Measurements from ENCODE around the gene UBL4A. TPM values are rescaled to one million over a fixed set of nuclear protein-coding genes. Genes with fewer than 3 reads are reported as not detected.

Gene UBL4A
- polyA plus RNA-seq, 2 of the 4 experiments (the other 2 are of a cell fraction), result 26.4 to 37.7 TPM

GRCh38 chrX:154436374-154436982, 49.9 kb downstream of the UBL4A start:
- CTCF ChIA-PET, result no interaction called here
- peaks cover 12% of the 10 kb centered on the region; the same call in 1 of the 3 replicates for H3K4me1 ChIP-seq
- TF ChIP-seq, protein P1, sequence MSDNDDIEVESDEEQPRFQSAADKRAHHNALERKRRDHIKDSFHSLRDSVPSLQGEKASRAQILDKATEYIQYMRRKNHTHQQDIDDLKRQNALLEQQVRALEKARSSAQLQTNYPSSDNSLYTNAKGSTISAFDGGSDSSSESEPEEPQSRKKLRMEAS (IDR thresholded peaks at IDR 0.05), result no peak
- TF ChIP-seq RARB (CRISPR knock-in tag; IDR thresholded peaks at IDR 0.05) (no peak), CHD2 (IDR thresholded peaks at IDR 0.05; ENCODE audit: low read length, partially characterized antibody) (no peak), KDM5A (IDR thresholded peaks at IDR 0.05) (no peak), NR3C1 (IDR thresholded peaks at IDR 0.05) (no peak), NPAS2 (CRISPR knock-in tag; IDR thresholded peaks at IDR 0.05; ENCODE audit: borderline replicate concordance) (no peak), HOXB5 (CRISPR knock-in tag; IDR thresholded peaks at IDR 0.05) (no peak), RAD21 (conservative IDR thresholded peaks at IDR 0.05 in 1 of 2, IDR thresholded peaks at IDR 0.05 in 1 of 2) (no peak), EHF (CRISPR knock-in tag; IDR thresholded peaks at IDR 0.05) (no peak), GATA3 (IDR thresholded peaks at IDR 0.05; ENCODE audit: borderline replicate concordance) (no peak), TP53 (CRISPR knock-in tag; IDR thresholded peaks at IDR 0.05) (no peak)
- no peak for FAIRE-seq
- 51% methylated on average over 23 of the region's 78 CpGs for WGBS (ENCODE audit: missing lambda C conversion rate)
- H3K4me2 ChIP-seq, result peak overlapping the region; percentile 98
- POLR2A ChIA-PET, result interaction anchor here (1.2 kb wide), 1 partner anchor 39 kb away, joined by 3 read pairs; the partner anchor contains the start of gene RPL10
- H3K4me3 ChIP-seq, result peak overlapping the region; percentile 97
- peak overlapping the region; percentile 100 for H3K27ac ChIP-seq
- DNase-seq (ENCODE audit: low read depth in 1 of 2, low spot score in 1 of 2), result peak in 1 of 2 experiments; percentile 35
- ATAC-seq, result peak; percentile 54 to 62
- H3K9me3 ChIP-seq, result no peaks in the 10 kb centered on the region

- no peak for DNase-seq (ENCODE audit: low read depth in 1 of 2, low spot score in 1 of 2)
- H3K4me3 ChIP-seq, result no peak overlapping the region
- H3K4me2 ChIP-seq, result no peak overlapping the region
- TF ChIP-seq HEYL (CRISPR knock-in tag; IDR thresholded peaks at IDR 0.05) (no peak), CHD4 (IDR thresholded peaks at IDR 0.05; ENCODE audit: borderline replicate concordance) (no peak), SMC3 (IDR thresholded peaks at IDR 0.05) (no peak)
- TF ChIP-seq, protein P1 (IDR thresholded peaks at IDR 0.05), result no peak
- TF ChIP-seq, protein P2, sequence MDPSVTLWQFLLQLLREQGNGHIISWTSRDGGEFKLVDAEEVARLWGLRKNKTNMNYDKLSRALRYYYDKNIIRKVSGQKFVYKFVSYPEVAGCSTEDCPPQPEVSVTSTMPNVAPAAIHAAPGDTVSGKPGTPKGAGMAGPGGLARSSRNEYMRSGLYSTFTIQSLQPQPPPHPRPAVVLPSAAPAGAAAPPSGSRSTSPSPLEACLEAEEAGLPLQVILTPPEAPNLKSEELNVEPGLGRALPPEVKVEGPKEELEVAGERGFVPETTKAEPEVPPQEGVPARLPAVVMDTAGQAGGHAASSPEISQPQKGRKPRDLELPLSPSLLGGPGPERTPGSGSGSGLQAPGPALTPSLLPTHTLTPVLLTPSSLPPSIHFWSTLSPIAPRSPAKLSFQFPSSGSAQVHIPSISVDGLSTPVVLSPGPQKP (IDR thresholded peaks at IDR 0.05; ENCODE audit: low read depth, low read length), result no peak
- ChIA-PET POLR2A (interaction anchor here (1.2 kb wide), 1 partner anchor 37 kb away, joined by 3 read pairs; the partner anchor contains the start of gene RPL10), CTCF (interaction anchor here (0.8 to 1.2 kb wide), 3 partner anchors 10 to 23 kb away, joined by 3 read pairs; no protein-coding TSS in a partner anchor)
- no peak overlapping the region for H3K27ac ChIP-seq
- H3K9me3 ChIP-seq, result no peaks in the 10 kb centered on the region
- WGBS (ENCODE audit: missing lambda C conversion rate), result 100% methylated on average over 2 of the region's 19 CpGs
- no peak for FAIRE-seq
- no peak for ATAC-seq
- peaks cover 12% of the 10 kb centered on the region; the same call in 1 of the 3 replicates for H3K4me1 ChIP-seq
Measured at GRCh38 chrX:154435171-154435733, 51.2 kb downstream of the UBL4A start.

- H3K4me3 ChIP-seq, result no peak overlapping the region
- DNase-seq (ENCODE audit: low read depth in 1 of 2, low spot score in 1 of 2) (no peak), ATAC-seq (no peak), FAIRE-seq (no peak)
- no peak for TF ChIP-seq ZC3H11A (IDR thresholded peaks at IDR 0.05)
- peak; percentile 82; the same call in 1 of the 2 replicates for TF ChIP-seq KDM1A (IDR thresholded peaks at IDR 0.05; ENCODE audit: low read depth)
- TF ChIP-seq FOXS1 (CRISPR knock-in tag; IDR thresholded peaks at IDR 0.05), result no peak
- no peak overlapping the region for H3K4me2 ChIP-seq
- peaks cover 13% of the 10 kb centered on the region; the same call in 2 of the 3 replicates for H3K4me1 ChIP-seq
- H3K9me3 ChIP-seq, result no peaks in the 10 kb centered on the region
- CTCF ChIA-PET, result interaction anchor here (0.8 to 1.2 kb wide), 2 partner anchors 18 to 23 kb away, joined by 3 read pairs; no protein-coding TSS in a partner anchor
- POLR2A ChIA-PET, result interaction anchor here (0.6 kb wide), 1 partner anchor 9 kb away, joined by 3 read pairs; no protein-coding TSS in a partner anchor
- WGBS (ENCODE audit: missing lambda C conversion rate), result 89% methylated on average over 6 of the region's 7 CpGs
- H3K27ac ChIP-seq, result no peak overlapping the region
Measured at GRCh38 chrX:154434394-154435168, 51.8 kb downstream of the UBL4A start.

Small RNA genes within 50 kb of the gene (small RNA-seq; reads per million reads assigned to genes)
- 0 to 4.7 (median 0) reads per million in 6 experiments for gene MIR6858
- gene RN7SL697P, result 0 reads per million in 6 experiments

Other genes with a start within 250 kb of the UBL4A start
- gene OPN1MW3, start 229.0 kb downstream of the UBL4A start, polyA plus RNA-seq (2011; rRNA removed), result not detected in 2 replicates
- not detected in 3 replicates for gene OPN1MW3, start 229.0 kb downstream of the UBL4A start, polyA plus RNA-seq (2017; fragmentation: RNase III; extraction: RNeasy Plus Mini Kit Qiagen cat#74134 plus additional on column Dnase treatment)
- gene TEX28, start 191.5 kb downstream of the UBL4A start, polyA plus RNA-seq (2011; rRNA removed), result not detected in 2 replicates
- not detected in 3 replicates for gene TEX28, start 191.5 kb downstream of the UBL4A start, polyA plus RNA-seq (2017; fragmentation: RNase III; extraction: RNeasy Plus Mini Kit Qiagen cat#74134 plus additional on column Dnase treatment)
- gene TKTL1, start 190.8 kb downstream of the UBL4A start, polyA plus RNA-seq (2011; rRNA removed), result 0.14 TPM in 1 of 2 replicates, not detected in the other
- not detected in 3 replicates for gene TKTL1, start 190.8 kb downstream of the UBL4A start, polyA plus RNA-seq (2017; fragmentation: RNase III; extraction: RNeasy Plus Mini Kit Qiagen cat#74134 plus additional on column Dnase treatment)
- 303 and 351 TPM in 2 replicates for gene FLNA, start 112.0 kb downstream of the UBL4A start, polyA plus RNA-seq (2011; rRNA removed)
- 1,116 to 1,252 TPM (median 1,118 TPM) in 3 replicates for gene FLNA, start 112.0 kb downstream of the UBL4A start, polyA plus RNA-seq (2017; fragmentation: RNase III; extraction: RNeasy Plus Mini Kit Qiagen cat#74134 plus additional on column Dnase treatment)
- gene EMD, start 107.3 kb downstream of the UBL4A start, polyA plus RNA-seq (2011; rRNA removed), result 34.6 and 40.7 TPM in 2 replicates
- gene EMD, start 107.3 kb downstream of the UBL4A start, polyA plus RNA-seq (2017; fragmentation: RNase III; extraction: RNeasy Plus Mini Kit Qiagen cat#74134 plus additional on column Dnase treatment), result 126 to 131 TPM (median 130 TPM) in 3 replicates
- gene RPL10, start 88.2 kb downstream of the UBL4A start, polyA plus RNA-seq (2011; rRNA removed), result 3,216 and 3,468 TPM in 2 replicates
- gene RPL10, start 88.2 kb downstream of the UBL4A start, polyA plus RNA-seq (2017; fragmentation: RNase III; extraction: RNeasy Plus Mini Kit Qiagen cat#74134 plus additional on column Dnase treatment), result 4,594 to 4,829 TPM (median 4,804 TPM) in 3 replicates
- gene DNASE1L1, start 77.4 kb downstream of the UBL4A start, polyA plus RNA-seq (2011; rRNA removed), result 14.3 and 21.6 TPM in 2 replicates
- gene DNASE1L1, start 77.4 kb downstream of the UBL4A start, polyA plus RNA-seq (2017; fragmentation: RNase III; extraction: RNeasy Plus Mini Kit Qiagen cat#74134 plus additional on column Dnase treatment), result 20.9 to 24.5 TPM (median 24.4 TPM) in 3 replicates
- gene TAFAZZIN, start 75.1 kb downstream of the UBL4A start, polyA plus RNA-seq (2011; rRNA removed), result 32.6 and 36.9 TPM in 2 replicates
- gene TAFAZZIN, start 75.1 kb downstream of the UBL4A start, polyA plus RNA-seq (2017; fragmentation: RNase III; extraction: RNeasy Plus Mini Kit Qiagen cat#74134 plus additional on column Dnase treatment), result 25.7 to 36.3 TPM (median 34.4 TPM) in 3 replicates
- 62.6 and 69.6 TPM in 2 replicates for gene ATP6AP1, start 57.9 kb downstream of the UBL4A start, polyA plus RNA-seq (2011; rRNA removed)
- 71.3 to 81.7 TPM (median 78.9 TPM) in 3 replicates for gene ATP6AP1, start 57.9 kb downstream of the UBL4A start, polyA plus RNA-seq (2017; fragmentation: RNase III; extraction: RNeasy Plus Mini Kit Qiagen cat#74134 plus additional on column Dnase treatment)
- gene GDI1, start 49.5 kb downstream of the UBL4A start, polyA plus RNA-seq (2011; rRNA removed), result 117 and 124 TPM in 2 replicates
- gene GDI1, start 49.5 kb downstream of the UBL4A start, polyA plus RNA-seq (2017; fragmentation: RNase III; extraction: RNeasy Plus Mini Kit Qiagen cat#74134 plus additional on column Dnase treatment), result 107 to 131 TPM (median 128 TPM) in 3 replicates
- 55.1 and 57.8 TPM in 2 replicates for gene FAM50A, start 42.5 kb downstream of the UBL4A start, polyA plus RNA-seq (2011; rRNA removed)
- gene FAM50A, start 42.5 kb downstream of the UBL4A start, polyA plus RNA-seq (2017; fragmentation: RNase III; extraction: RNeasy Plus Mini Kit Qiagen cat#74134 plus additional on column Dnase treatment), result 105 to 123 TPM (median 121 TPM) in 3 replicates
- gene PLXNA3, start 28.3 kb downstream of the UBL4A start, polyA plus RNA-seq (2011; rRNA removed), result 3.4 and 5.9 TPM in 2 replicates
- 7.9 to 10.1 TPM (median 9.5 TPM) in 3 replicates for gene PLXNA3, start 28.3 kb downstream of the UBL4A start, polyA plus RNA-seq (2017; fragmentation: RNase III; extraction: RNeasy Plus Mini Kit Qiagen cat#74134 plus additional on column Dnase treatment)
- gene LAGE3, start 7.3 kb downstream of the UBL4A start, polyA plus RNA-seq (2011; rRNA removed), result 20.6 and 26.8 TPM in 2 replicates
- 42.9 to 49.7 TPM (median 47.5 TPM) in 3 replicates for gene LAGE3, start 7.3 kb downstream of the UBL4A start, polyA plus RNA-seq (2017; fragmentation: RNase III; extraction: RNeasy Plus Mini Kit Qiagen cat#74134 plus additional on column Dnase treatment)
- 9.0 and 10.1 TPM in 2 replicates for gene SLC10A3, start 4.0 kb upstream of the UBL4A start, polyA plus RNA-seq (2011; rRNA removed)
- 19.3 to 24.1 TPM (median 21.7 TPM) in 3 replicates for gene SLC10A3, start 4.0 kb upstream of the UBL4A start, polyA plus RNA-seq (2017; fragmentation: RNase III; extraction: RNeasy Plus Mini Kit Qiagen cat#74134 plus additional on column Dnase treatment)
- gene FAM3A, start 29.6 kb upstream of the UBL4A start, polyA plus RNA-seq (2011; rRNA removed), result 18.6 and 21.7 TPM in 2 replicates
- gene FAM3A, start 29.6 kb upstream of the UBL4A start, polyA plus RNA-seq (2017; fragmentation: RNase III; extraction: RNeasy Plus Mini Kit Qiagen cat#74134 plus additional on column Dnase treatment), result 33.2 to 40.6 TPM (median 36.7 TPM) in 3 replicates
- 692 and 774 TPM in 2 replicates for gene G6PD, start 60.2 kb upstream of the UBL4A start, polyA plus RNA-seq (2011; rRNA removed)
- 1,409 to 1,481 TPM (median 1,465 TPM) in 3 replicates for gene G6PD, start 60.2 kb upstream of the UBL4A start, polyA plus RNA-seq (2017; fragmentation: RNase III; extraction: RNeasy Plus Mini Kit Qiagen cat#74134 plus additional on column Dnase treatment)
- 19.7 and 22.1 TPM in 2 replicates for gene IKBKG, start 61.0 kb upstream of the UBL4A start, polyA plus RNA-seq (2011; rRNA removed)
- gene IKBKG, start 61.0 kb upstream of the UBL4A start, polyA plus RNA-seq (2017; fragmentation: RNase III; extraction: RNeasy Plus Mini Kit Qiagen cat#74134 plus additional on column Dnase treatment), result 33.4 to 38.8 TPM (median 34.2 TPM) in 3 replicates
- not detected in 2 replicates for gene CTAG1A, start 98.5 kb upstream of the UBL4A start, polyA plus RNA-seq (2011; rRNA removed)
- not detected in 3 replicates for gene CTAG1A, start 98.5 kb upstream of the UBL4A start, polyA plus RNA-seq (2017; fragmentation: RNase III; extraction: RNeasy Plus Mini Kit Qiagen cat#74134 plus additional on column Dnase treatment)
- gene CTAG1B, start 132.7 kb upstream of the UBL4A start, polyA plus RNA-seq (2011; rRNA removed), result not detected in 2 replicates
- gene CTAG1B, start 132.7 kb upstream of the UBL4A start, polyA plus RNA-seq (2017; fragmentation: RNase III; extraction: RNeasy Plus Mini Kit Qiagen cat#74134 plus additional on column Dnase treatment), result not detected in 3 replicates
- not detected in 2 replicates for gene CTAG2, start 167.0 kb upstream of the UBL4A start, polyA plus RNA-seq (2011; rRNA removed)
- gene CTAG2, start 167.0 kb upstream of the UBL4A start, polyA plus RNA-seq (2017; fragmentation: RNase III; extraction: RNeasy Plus Mini Kit Qiagen cat#74134 plus additional on column Dnase treatment), result not detected in 3 replicates

Measured in A549 (cell line).